GM12891 (cell line): Measurements from ENCODE around the gene DUSP5.

ENCODE experiments used
- POLR2A ChIP-seq: IDR thresholded peaks from 2 replicates; pipeline ENCODE4 v1.6.1; 2011; ENCODE audit warnings: low read depth, low read length, control low read depth
- POLR2AphosphoS5 ChIP-seq: IDR thresholded peaks from 2 replicates; pipeline ENCODE4 v1.6.1; 2011; ENCODE audit warnings: low read depth, low read length, control low read depth
- POU2F2 ChIP-seq: IDR thresholded peaks from 2 replicates; pipeline ENCODE4 v1.6.1; 2011; ENCODE audit warnings: low read depth, mild to moderate bottlenecking, control low read depth, low read length, moderate library complexity
- SPI1 ChIP-seq: IDR thresholded peaks from 2 replicates; pipeline ENCODE4 v1.6.1; 2011; ENCODE audit warnings: low read depth, low read length, control low read depth
- TAF1 ChIP-seq: IDR thresholded peaks from 2 replicates; pipeline ENCODE4 v1.6.1; 2011; ENCODE audit warnings: low read depth, low read length, control low read depth

GRCh38 chr10:110490640-110491039, 7.1 kb upstream of the DUSP5 start:
- TF ChIP-seq POLR2A (no peak), TAF1 (no peak), POLR2AphosphoS5 (no peak), SPI1 (no peak), POU2F2 (no peak)
